GM23248 (cell line): ENCODE results near the gene CSRP2. TPM values are rescaled to one million over a fixed set of nuclear protein-coding genes. Genes with fewer than 3 reads are reported as not detected.

Experiments used
- DNase-seq: peaks from one replicate; pipeline ENCODE4 v3.0.0-alpha.2; 2015
- H2AFZ ChIP-seq: fragments of 200-600 bp; sonication (generic); 2 replicates; pipeline ENCODE4 v1.6.1; 2016; ENCODE audit warnings: antibody characterized with exemption
- H3F3A ChIP-seq: fragments of 200-600 bp; sonication (generic); 2 replicates; pipeline ENCODE4 v1.6.1; 2016; ENCODE audit warnings: mild to moderate bottlenecking, antibody characterized with exemption, mixed run types; ENCODE audit not compliant: insufficient read depth
- H3K27ac ChIP-seq: fragments of 200-600 bp; sonication (generic); 2 replicates; pipeline ENCODE4 v1.5.1; 2016; ENCODE audit warnings: mild to moderate bottlenecking
- H3K27me3 ChIP-seq: fragments of 200-600 bp; sonication (generic); replicated peaks from 2 replicates; pipeline ENCODE4 v1.6.1; 2016; ENCODE audit warnings: mild to moderate bottlenecking; ENCODE audit not compliant: insufficient read depth
- H3K36me3 ChIP-seq: fragments of 200-600 bp; sonication (generic); 2 replicates; pipeline ENCODE4 v1.6.1; 2016; ENCODE audit warnings: low read depth, mild to moderate bottlenecking
- H3K4me1 ChIP-seq: fragments of 200-600 bp; sonication (generic); 2 replicates; pipeline ENCODE4 v1.6.1; 2016; ENCODE audit warnings: mild to moderate bottlenecking; ENCODE audit not compliant: insufficient read depth
- H3K4me2 ChIP-seq: fragments of 200-600 bp; sonication (generic); one replicate; pipeline ENCODE4 v1.6.1; 2016; ENCODE audit warnings: mild to moderate bottlenecking; ENCODE audit not compliant: unreplicated experiment
- H3K4me3 ChIP-seq: fragments of 200-600 bp; sonication (generic); 2 replicates; pipeline ENCODE4 v1.5.1; 2016; ENCODE audit warnings: mild to moderate bottlenecking
- H3K79me2 ChIP-seq: fragments of 200-600 bp; sonication (generic); 2 replicates; pipeline ENCODE4 v1.6.1; 2016; ENCODE audit warnings: mild to moderate bottlenecking; ENCODE audit not compliant: insufficient read depth
- H3K9ac ChIP-seq: fragments of 200-600 bp; sonication (generic); 2 replicates; pipeline ENCODE4 v1.6.1; 2016; ENCODE audit warnings: mild to moderate bottlenecking
- H3K9me2 ChIP-seq: fragments of 200-600 bp; sonication (generic); 2 replicates; pipeline ENCODE4 v1.6.1; 2016; ENCODE audit warnings: mixed run types, mild to moderate bottlenecking, moderate library complexity; ENCODE audit not compliant: insufficient read depth
- H3K9me3 ChIP-seq: fragments of 200-600 bp; sonication (generic); one replicate; pipeline ENCODE4 v1.6.1; 2017; ENCODE audit warnings: low read depth
- H4K20me1 ChIP-seq: fragments of 200-600 bp; sonication (generic); 2 replicates; pipeline ENCODE4 v1.6.0; 2016; ENCODE audit not compliant: insufficient read depth
- EZH2 ChIP-seq: fragments of 200-600 bp; sonication (generic); IDR thresholded peaks from 2 replicates; pipeline ENCODE4 v1.6.1; 2018; ENCODE audit warnings: antibody characterized with exemption, mild to moderate bottlenecking; ENCODE audit not compliant: insufficient read depth, poor library complexity, severe bottlenecking
- EZH2phosphoT487 ChIP-seq: fragments of 200-600 bp; sonication (generic); IDR thresholded peaks from 2 replicates; pipeline ENCODE4 v1.6.1; 2018; ENCODE audit warnings: antibody characterized with exemption, moderate library complexity, mild to moderate bottlenecking, low read depth; ENCODE audit not compliant: insufficient read depth
- WGBS, 2 experiments: methylation state at CpG; one replicate each; pipeline ENCODE4 v1.1.6; 2015 to 2017; ENCODE audit warnings: low lambda C conversion rate in 2 of 2, low coverage in 1 of 2; ENCODE audit errors: missing lambda C conversion rate in 2 of 2; 5-methylcytosine and 5-hydroxymethylcytosine counted together
- in situ Hi-C: fragments of 300-500 bp; cut with MboI; formaldehyde crosslinking; loops from 2 replicates; pipeline ENCODE4 v1.15.0; 2020
- polyA plus RNA-seq: library from polyadenylated mRNA; unstranded; fragments of >200 nt; fragmentation: Nextera tagmentation; extraction: Ambion mirVana; gene quantifications from 2 replicates; pipeline ENCODE4 v1.2.1, GENCODE V29; 2016
- total RNA-seq: library from RNA; depleted of rRNA; stranded (reverse); fragments of >200 nt; shearing (Covaris generic); gene quantifications from 2 replicates; pipeline ENCODE4 v1.2.3, GENCODE V29; 2014

CSRP2 gene
- total and polyA plus RNA-seq, 2 experiments from 2014 or later, result 53.0 to 80.5 TPM

DNA sequence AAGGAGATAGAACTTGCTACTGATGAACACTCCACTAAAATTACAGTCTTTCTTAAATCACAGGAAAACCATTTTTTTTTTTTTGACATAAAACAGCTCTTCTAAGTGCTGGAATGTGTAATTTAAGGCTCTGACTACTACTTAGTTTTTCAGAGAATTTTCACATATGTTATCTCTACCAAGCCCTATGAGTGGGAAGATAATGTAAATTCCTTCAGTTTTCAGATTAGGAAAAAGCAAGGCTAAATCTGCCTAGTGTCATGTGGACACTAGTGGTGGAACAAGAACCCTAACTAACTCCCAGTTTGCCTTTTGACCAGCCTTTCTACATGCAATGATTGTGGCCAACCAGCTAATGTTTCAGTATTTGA lies 37.3 kb upstream of the CSRP2 start:
- H3K4me3 ChIP-seq, result peak overlapping the region; percentile 33; the same call in 1 of the 2 replicates
- no peak overlapping the region for H3K27ac ChIP-seq
- no peaks in the 10 kb centered on the region for H3K36me3 ChIP-seq
- H4K20me1 ChIP-seq, result no peaks in the 10 kb centered on the region
- peaks cover 14% of the 10 kb centered on the region for H3K4me1 ChIP-seq
- H3K4me2 ChIP-seq, result peak overlapping the region; percentile 59
- no peaks in the 10 kb centered on the region for H3K9me2 ChIP-seq
- in situ Hi-C loops, result no loop called here
- no peak for TF ChIP-seq EZH2
- TF ChIP-seq EZH2phosphoT487, result no peak
- H3F3A ChIP-seq, result peaks cover 10% of the 10 kb centered on the region; the same call in 1 of the 2 replicates
- H2AFZ ChIP-seq, result peak overlapping the region; percentile 31
- DNase-seq, result no peak
- H3K27me3 ChIP-seq, result no peaks in the 10 kb centered on the region
- no peak overlapping the region for H3K9ac ChIP-seq
- H3K9me3 ChIP-seq, result no peaks in the 10 kb centered on the region
- no peaks in the 10 kb centered on the region for H3K79me2 ChIP-seq

DNA sequence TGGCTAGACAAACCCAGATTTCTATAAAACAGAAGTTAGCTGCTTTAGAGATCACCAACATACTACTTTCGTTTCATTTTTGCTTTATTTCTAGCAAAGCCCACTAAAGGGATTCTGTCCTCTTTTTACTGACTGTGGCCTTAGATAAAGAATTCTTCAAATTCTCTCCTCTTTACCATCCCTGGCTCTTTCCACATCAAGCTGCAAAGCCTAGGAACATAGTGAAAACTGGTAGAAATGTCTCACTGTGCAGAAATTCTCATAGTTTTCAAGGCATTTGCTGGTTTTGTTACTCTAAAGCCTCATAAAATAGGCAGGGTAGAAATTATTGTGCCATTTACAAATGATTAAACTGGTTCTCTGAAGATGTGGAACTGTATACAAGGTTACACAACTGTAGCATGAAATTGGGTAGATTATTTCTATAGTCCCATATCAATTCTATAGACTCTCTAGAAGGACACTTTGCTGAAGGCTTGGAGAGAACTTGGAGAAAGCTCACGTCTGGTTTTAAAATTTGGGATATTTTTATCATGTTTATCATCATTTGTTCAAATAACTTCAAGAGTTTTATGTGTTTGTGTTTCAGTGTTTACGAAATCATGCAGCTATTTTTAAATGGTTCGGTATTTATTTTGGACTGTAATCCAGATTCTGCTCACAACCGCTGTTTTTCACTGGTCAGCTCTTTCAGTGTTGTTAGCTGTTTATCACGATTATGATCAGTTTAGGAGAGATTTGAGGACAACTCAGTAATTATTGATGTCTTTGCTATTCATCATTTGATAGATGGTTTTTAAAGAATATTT lies 36.7 kb upstream of the CSRP2 start:
- in situ Hi-C loops, result no loop called here
- H3K9me3 ChIP-seq, result no peaks in the 10 kb centered on the region
- peak overlapping the region; percentile 33; the same call in 1 of the 2 replicates for H3K4me3 ChIP-seq
- H3K4me1 ChIP-seq, result peaks cover 14% of the 10 kb centered on the region
- 23 to 32% methylated on average over 6 of the region's 6 CpGs for WGBS, 2 experiments
- no peaks in the 10 kb centered on the region for H4K20me1 ChIP-seq
- TF ChIP-seq EZH2phosphoT487, result no peak
- TF ChIP-seq EZH2, result no peak
- H3K79me2 ChIP-seq, result no peaks in the 10 kb centered on the region
- H3K27ac ChIP-seq, result peak overlapping the region; percentile 13; the same call in 1 of the 2 replicates
- peaks cover 10% of the 10 kb centered on the region; the same call in 1 of the 2 replicates for H3F3A ChIP-seq
- peak overlapping the region; percentile 59 for H3K4me2 ChIP-seq
- H3K36me3 ChIP-seq, result no peaks in the 10 kb centered on the region
- peak overlapping the region; percentile 31 for H2AFZ ChIP-seq
- H3K9ac ChIP-seq, result no peak overlapping the region
- no peaks in the 10 kb centered on the region for H3K9me2 ChIP-seq
- peak; percentile 38 for DNase-seq
- no peaks in the 10 kb centered on the region for H3K27me3 ChIP-seq

GRCh38 chr12:76914102-76914859 lies 35.5 kb upstream of the CSRP2 start:
- TF ChIP-seq EZH2phosphoT487, result no peak
- H3K36me3 ChIP-seq, result no peaks in the 10 kb centered on the region
- in situ Hi-C loops, result no loop called here
- no peaks in the 10 kb centered on the region for H3K9me2 ChIP-seq
- no peaks in the 10 kb centered on the region for H3K27me3 ChIP-seq
- H4K20me1 ChIP-seq, result no peaks in the 10 kb centered on the region
- no peak for DNase-seq
- peaks cover 14% of the 10 kb centered on the region for H3K4me1 ChIP-seq
- H2AFZ ChIP-seq, result no peak overlapping the region
- 55 to 77% methylated on average over 2 of the region's 2 CpGs for WGBS, 2 experiments
- no peak overlapping the region for H3K4me3 ChIP-seq
- peaks cover 10% of the 10 kb centered on the region; the same call in 1 of the 2 replicates for H3F3A ChIP-seq
- no peaks in the 10 kb centered on the region for H3K79me2 ChIP-seq
- H3K9me3 ChIP-seq, result no peaks in the 10 kb centered on the region
- no peak overlapping the region for H3K9ac ChIP-seq
- H3K4me2 ChIP-seq, result no peak overlapping the region
- H3K27ac ChIP-seq, result no peak overlapping the region

DNA sequence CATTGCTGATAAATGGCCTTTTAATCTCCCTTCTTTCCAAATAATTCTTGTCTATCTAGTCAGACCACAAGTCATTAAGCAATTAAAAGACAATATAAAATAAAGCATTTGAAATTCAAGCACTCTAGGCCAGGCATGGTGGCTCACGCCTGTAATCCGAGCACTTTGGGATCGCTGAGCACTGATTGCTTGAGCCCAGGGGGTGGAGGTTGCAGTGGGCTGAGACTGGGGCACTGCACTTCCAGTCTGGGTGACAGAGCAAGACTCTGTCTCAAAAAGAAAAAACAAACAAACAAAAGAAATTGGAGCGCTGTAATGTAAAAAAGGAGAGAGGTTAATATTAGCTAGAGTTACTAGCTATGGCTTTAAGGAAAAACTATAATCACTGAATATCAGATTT lies 30.5 kb upstream of the CSRP2 start:
- Histone ChIP-seq H3K9ac (no peak overlapping the region), H2AFZ (no peak overlapping the region), H3K9me2 (no peaks in the 10 kb centered on the region), H3K9me3 (no peaks in the 10 kb centered on the region), H4K20me1 (no peaks in the 10 kb centered on the region), H3K27me3 (no peaks in the 10 kb centered on the region), H3K79me2 (no peaks in the 10 kb centered on the region), H3K27ac (no peak overlapping the region), H3K4me2 (no peak overlapping the region), H3K4me3 (no peak overlapping the region), H3K4me1 (no peaks in the 10 kb centered on the region), H3K36me3 (no peaks in the 10 kb centered on the region), H3F3A (no peaks in the 10 kb centered on the region)
- in situ Hi-C loops, result no loop called here
- WGBS, 2 experiments, result 61 to 63% methylated on average over 4 of the region's 4 CpGs
- no peak for DNase-seq
- TF ChIP-seq EZH2 (no peak), EZH2phosphoT487 (no peak)
